ENCODE measurements around the gene MTRF1.

The MTRF1 gene

GRCh38 chr13:41274881-41275280 is 11.5 kb upstream of the MTRF1 start:
- ChIA-PET POLR2A (no interaction called here), CTCF (no interaction called here)
- no peaks in the 10 kb centered on the region for H3K36me3 ChIP-seq (ENCODE audit: control insufficient read depth in 2 of 2, insufficient read depth in 1 of 2, low read length in 2 of 2)
- TF ChIP-seq, protein P1, sequence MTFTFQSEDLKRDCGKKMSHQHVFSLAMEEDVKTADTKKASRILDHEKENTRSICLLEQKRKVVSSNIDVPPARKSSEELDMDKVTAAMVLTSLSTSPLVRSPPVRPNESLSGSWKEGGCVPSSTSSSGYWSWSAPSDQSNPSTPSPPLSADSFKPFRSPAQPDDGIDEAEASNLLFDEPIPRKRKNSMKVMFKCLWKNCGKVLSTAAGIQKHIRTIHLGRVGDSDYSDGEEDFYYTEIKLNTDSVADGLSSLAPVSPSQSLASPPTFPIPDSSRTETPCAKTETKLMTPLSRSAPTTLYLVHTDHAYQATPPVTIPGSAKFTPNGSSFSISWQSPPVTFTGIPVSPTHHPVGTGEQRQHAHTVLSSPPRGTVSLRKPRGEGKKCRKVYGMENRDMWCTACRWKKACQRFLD (tag by site-specific recombination; IDR thresholded peaks at IDR 0.05), result no peak
- TF ChIP-seq ZNF16 (tag by site-specific recombination; IDR thresholded peaks at IDR 0.05; ENCODE audit: low read depth) (no peak), ZNF138 (tag by site-specific recombination; IDR thresholded peaks at IDR 0.05; ENCODE audit: borderline replicate concordance) (no peak), ZNF777 (tag by site-specific recombination; IDR thresholded peaks at IDR 0.05; ENCODE audit: borderline replicate concordance) (no peak), ZNF514 (tag by site-specific recombination; IDR thresholded peaks at IDR 0.05) (no peak), ZNF585B (tag by site-specific recombination; IDR thresholded peaks at IDR 0.05) (no peak)
- TF ChIP-seq, protein P2, sequence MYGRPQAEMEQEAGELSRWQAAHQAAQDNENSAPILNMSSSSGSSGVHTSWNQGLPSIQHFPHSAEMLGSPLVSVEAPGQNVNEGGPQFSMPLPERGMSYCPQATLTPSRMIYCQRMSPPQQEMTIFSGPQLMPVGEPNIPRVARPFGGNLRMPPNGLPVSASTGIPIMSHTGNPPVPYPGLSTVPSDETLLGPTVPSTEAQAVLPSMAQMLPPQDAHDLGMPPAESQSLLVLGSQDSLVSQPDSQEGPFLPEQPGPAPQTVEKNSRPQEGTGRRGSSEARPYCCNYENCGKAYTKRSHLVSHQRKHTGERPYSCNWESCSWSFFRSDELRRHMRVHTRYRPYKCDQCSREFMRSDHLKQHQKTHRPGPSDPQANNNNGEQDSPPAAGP (tag by site-specific recombination; IDR thresholded peaks at IDR 0.05), result no peak
- no peak overlapping the region for H3K4me3 ChIP-seq (ENCODE audit: low read depth, low read length)
- no peaks in the 10 kb centered on the region for H3K4me1 ChIP-seq (ENCODE audit: control insufficient read depth, insufficient read depth, low read length)
- no peaks in the 10 kb centered on the region for H3K9me3 ChIP-seq (ENCODE audit: control insufficient read depth, insufficient read depth, low read depth, low read length)
- H3K27ac ChIP-seq (ENCODE audit: extremely low read depth, low read depth, low read length), result no peak overlapping the region

DNA sequence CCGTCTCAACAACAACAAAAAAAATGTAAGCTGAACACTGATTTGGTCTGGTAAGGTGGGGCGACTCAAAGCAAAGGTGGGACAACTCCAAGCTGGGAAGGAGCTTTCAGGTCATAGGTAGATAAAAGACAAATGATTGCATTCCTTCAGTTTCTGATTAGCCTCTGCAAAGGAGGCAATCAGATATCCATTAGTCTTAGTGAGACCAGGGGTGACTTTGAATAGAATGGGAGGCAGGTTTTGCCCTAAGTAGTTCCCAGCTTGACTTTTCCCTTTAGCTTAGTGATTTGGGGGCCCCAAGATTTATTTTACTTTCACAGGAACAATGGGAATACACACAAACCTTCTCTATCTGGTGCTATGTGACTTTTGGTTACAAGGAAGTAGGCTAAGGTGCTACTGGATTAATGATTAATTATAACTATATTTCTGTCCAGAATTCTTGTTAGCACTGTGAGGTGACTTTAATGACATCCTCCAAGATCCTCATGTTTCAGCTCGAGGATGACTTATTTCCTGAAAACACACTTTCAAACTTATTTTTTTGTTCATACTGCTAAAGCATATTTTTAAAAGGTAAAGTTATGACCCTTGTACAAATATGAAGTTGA is 10.6 kb upstream of the MTRF1 start:
- Histone ChIP-seq H3K27ac (ENCODE audit: extremely low read depth, low read depth, low read length) (no peak overlapping the region), H3K36me3 (ENCODE audit: control insufficient read depth in 2 of 2, insufficient read depth in 1 of 2, low read length in 2 of 2) (no peaks in the 10 kb centered on the region), H3K9me3 (ENCODE audit: control insufficient read depth, insufficient read depth, low read depth, low read length) (no peaks in the 10 kb centered on the region), H3K4me3 (ENCODE audit: low read depth, low read length) (no peak overlapping the region), H3K4me1 (ENCODE audit: control insufficient read depth, insufficient read depth, low read length) (no peaks in the 10 kb centered on the region)
- ChIA-PET CTCF (interaction anchor here (0.7 kb wide), 1 partner anchor 1433 kb away, joined by 3 read pairs; no protein-coding TSS in a partner anchor), POLR2A (no interaction called here)
- TF ChIP-seq ZNF518A (tag by site-specific recombination; conservative IDR thresholded peaks at IDR 0.05; ENCODE audit: low read depth) (no peak), ZNF48 (tag by site-specific recombination; IDR thresholded peaks at IDR 0.05) (no peak), OSR2 (tag by site-specific recombination; IDR thresholded peaks at IDR 0.05) (no peak), ZNF544 (tag by site-specific recombination; IDR thresholded peaks at IDR 0.05) (no peak)
- TF ChIP-seq, protein P3, sequence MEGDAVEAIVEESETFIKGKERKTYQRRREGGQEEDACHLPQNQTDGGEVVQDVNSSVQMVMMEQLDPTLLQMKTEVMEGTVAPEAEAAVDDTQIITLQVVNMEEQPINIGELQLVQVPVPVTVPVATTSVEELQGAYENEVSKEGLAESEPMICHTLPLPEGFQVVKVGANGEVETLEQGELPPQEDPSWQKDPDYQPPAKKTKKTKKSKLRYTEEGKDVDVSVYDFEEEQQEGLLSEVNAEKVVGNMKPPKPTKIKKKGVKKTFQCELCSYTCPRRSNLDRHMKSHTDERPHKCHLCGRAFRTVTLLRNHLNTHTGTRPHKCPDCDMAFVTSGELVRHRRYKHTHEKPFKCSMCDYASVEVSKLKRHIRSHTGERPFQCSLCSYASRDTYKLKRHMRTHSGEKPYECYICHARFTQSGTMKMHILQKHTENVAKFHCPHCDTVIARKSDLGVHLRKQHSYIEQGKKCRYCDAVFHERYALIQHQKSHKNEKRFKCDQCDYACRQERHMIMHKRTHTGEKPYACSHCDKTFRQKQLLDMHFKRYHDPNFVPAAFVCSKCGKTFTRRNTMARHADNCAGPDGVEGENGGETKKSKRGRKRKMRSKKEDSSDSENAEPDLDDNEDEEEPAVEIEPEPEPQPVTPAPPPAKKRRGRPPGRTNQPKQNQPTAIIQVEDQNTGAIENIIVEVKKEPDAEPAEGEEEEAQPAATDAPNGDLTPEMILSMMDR (tag by site-specific recombination; IDR thresholded peaks at IDR 0.05), result no peak
- TF ChIP-seq, protein P4, sequence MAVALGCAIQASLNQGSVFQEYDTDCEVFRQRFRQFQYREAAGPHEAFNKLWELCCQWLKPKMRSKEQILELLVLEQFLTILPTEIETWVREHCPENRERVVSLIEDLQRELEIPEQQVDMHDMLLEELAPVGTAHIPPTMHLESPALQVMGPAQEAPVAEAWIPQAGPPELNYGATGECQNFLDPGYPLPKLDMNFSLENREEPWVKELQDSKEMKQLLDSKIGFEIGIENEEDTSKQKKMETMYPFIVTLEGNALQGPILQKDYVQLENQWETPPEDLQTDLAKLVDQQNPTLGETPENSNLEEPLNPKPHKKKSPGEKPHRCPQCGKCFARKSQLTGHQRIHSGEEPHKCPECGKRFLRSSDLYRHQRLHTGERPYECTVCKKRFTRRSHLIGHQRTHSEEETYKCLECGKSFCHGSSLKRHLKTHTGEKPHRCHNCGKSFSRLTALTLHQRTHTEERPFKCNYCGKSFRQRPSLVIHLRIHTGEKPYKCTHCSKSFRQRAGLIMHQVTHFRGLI (tag by site-specific recombination; IDR thresholded peaks at IDR 0.05), result no peak
- TF ChIP-seq, protein P5, sequence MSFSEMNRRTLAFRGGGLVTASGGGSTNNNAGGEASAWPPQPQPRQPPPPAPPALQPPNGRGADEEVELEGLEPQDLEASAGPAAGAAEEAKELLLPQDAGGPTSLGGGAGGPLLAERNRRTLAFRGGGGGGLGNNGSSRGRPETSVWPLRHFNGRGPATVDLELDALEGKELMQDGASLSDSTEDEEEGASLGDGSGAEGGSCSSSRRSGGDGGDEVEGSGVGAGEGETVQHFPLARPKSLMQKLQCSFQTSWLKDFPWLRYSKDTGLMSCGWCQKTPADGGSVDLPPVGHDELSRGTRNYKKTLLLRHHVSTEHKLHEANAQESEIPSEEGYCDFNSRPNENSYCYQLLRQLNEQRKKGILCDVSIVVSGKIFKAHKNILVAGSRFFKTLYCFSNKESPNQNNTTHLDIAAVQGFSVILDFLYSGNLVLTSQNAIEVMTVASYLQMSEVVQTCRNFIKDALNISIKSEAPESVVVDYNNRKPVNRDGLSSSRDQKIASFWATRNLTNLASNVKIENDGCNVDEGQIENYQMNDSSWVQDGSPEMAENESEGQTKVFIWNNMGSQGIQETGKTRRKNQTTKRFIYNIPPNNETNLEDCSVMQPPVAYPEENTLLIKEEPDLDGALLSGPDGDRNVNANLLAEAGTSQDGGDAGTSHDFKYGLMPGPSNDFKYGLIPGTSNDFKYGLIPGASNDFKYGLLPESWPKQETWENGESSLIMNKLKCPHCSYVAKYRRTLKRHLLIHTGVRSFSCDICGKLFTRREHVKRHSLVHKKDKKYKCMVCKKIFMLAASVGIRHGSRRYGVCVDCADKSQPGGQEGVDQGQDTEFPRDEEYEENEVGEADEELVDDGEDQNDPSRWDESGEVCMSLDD (tag by site-specific recombination; IDR thresholded peaks at IDR 0.05), result no peak

All from HEK293 (cell line).